Thymus (tissue), 11 donors: ENCODE results near the gene PDE1A. TPM values are rescaled to one million over a fixed set of nuclear protein-coding genes. Genes with fewer than 3 reads are reported as not detected.

ENCODE experiments used
- DNase-seq, 9 donors: peaks; one replicate each; pipeline ENCODE4 v3.0.0-alpha.2; 2013; ENCODE audit warnings: low spot score in 9 of 9, low read depth in 6 of 9, missing footprints in 1 of 9
- H3K27ac ChIP-seq, 2 donors: one replicate each; pipeline ENCODE4 v1.5.1; 2013; ENCODE audit warnings: control low read depth in 1 of 2, low read depth in 1 of 2, low read length in 1 of 2, mild to moderate bottlenecking in 1 of 2, moderate library complexity in 1 of 2
- H3K27me3 ChIP-seq, 2 donors: one replicate each; pipeline ENCODE4 v1.5.1; 2013; ENCODE audit warnings: low read length in 1 of 2; ENCODE audit not compliant: control insufficient read depth in 2 of 2, insufficient read depth in 1 of 2
- H3K36me3 ChIP-seq, 2 donors: one replicate each; pipeline ENCODE4 v1.5.1; 2013; ENCODE audit warnings: low read length in 1 of 2, mild to moderate bottlenecking in 1 of 2, moderate library complexity in 1 of 2; ENCODE audit not compliant: control insufficient read depth in 2 of 2, insufficient read depth in 2 of 2
- H3K4me1 ChIP-seq, 2 donors: one replicate each; pipeline ENCODE4 v1.5.1; 2013; ENCODE audit warnings: low read length in 2 of 2; ENCODE audit not compliant: control insufficient read depth in 2 of 2, insufficient read depth in 2 of 2
- H3K4me3 ChIP-seq, 2 donors: one replicate each; pipeline ENCODE4 v1.5.1; 2013; ENCODE audit warnings: low read length in 2 of 2, control low read depth in 1 of 2, mild to moderate bottlenecking in 1 of 2
- H3K9me3 ChIP-seq, 2 donors: one replicate each; pipeline ENCODE4 v1.5.1; 2013; ENCODE audit warnings: low read length in 1 of 2, mild to moderate bottlenecking in 1 of 2; ENCODE audit not compliant: control insufficient read depth in 2 of 2, insufficient read depth in 1 of 2
- WGBS: extraction: QIAGEN DNeasy Blood & Tissue Kit; methylation state at CpG from one replicate; pipeline ENCODE4 v1.1.7; 2013; 5-methylcytosine and 5-hydroxymethylcytosine counted together
- polyA plus RNA-seq: library from polyadenylated mRNA; stranded (reverse); fragments of 200-250 nt; gene quantifications from one replicate; pipeline ENCODE4 v1.2.3, GENCODE V29; 2013
- total RNA-seq: library from RNA; stranded (reverse); fragments of 120-200 nt; gene quantifications from one replicate; pipeline ENCODE4 v1.2.4, GENCODE V29; 2013
- donor health status: healthy.

The PDE1A gene
- total and polyA plus RNA-seq, 2 donors: 7.7 to 13.0 TPM

- Histone ChIP-seq H3K9me3 (no peaks in the 10 kb centered on the region), H3K36me3 (no peaks in the 10 kb centered on the region), H3K27me3 (no peaks in the 10 kb centered on the region), H3K27ac (no peak overlapping the region), H3K4me3 (no peak overlapping the region), H3K4me1 (no peaks in the 10 kb centered on the region)
- 87% methylated on average over 3 of the region's 3 CpGs for WGBS
- no peak for DNase-seq
Measured at GRCh38 chr2:182358601-182359000, 68.2 kb downstream of the PDE1A start.

GRCh38 chr2:182355815-182356214, 71.0 kb downstream of the PDE1A start:
- H3K36me3 ChIP-seq: no peaks in the 10 kb centered on the region
- no peak for DNase-seq
- WGBS: 84% methylated on average over 1 of the region's 1 CpG
- no peak overlapping the region for H3K4me3 ChIP-seq
- no peaks in the 10 kb centered on the region for H3K4me1 ChIP-seq
- no peaks in the 10 kb centered on the region for H3K9me3 ChIP-seq
- no peak overlapping the region for H3K27ac ChIP-seq
- no peaks in the 10 kb centered on the region for H3K27me3 ChIP-seq

- 93% methylated on average over 4 of the region's 4 CpGs for WGBS
- Histone ChIP-seq H3K4me3 (no peak overlapping the region), H3K4me1 (no peaks in the 10 kb centered on the region), H3K27ac (no peak overlapping the region), H3K36me3 (no peaks in the 10 kb centered on the region), H3K27me3 (no peaks in the 10 kb centered on the region), H3K9me3 (no peaks in the 10 kb centered on the region)
- DNase-seq: no peak
Measured at GRCh38 chr2:182351427-182351826, 75.4 kb downstream of the PDE1A start.

GRCh38 chr2:182349268-182349667, 77.6 kb downstream of the PDE1A start:
- no peaks in the 10 kb centered on the region for H3K27me3 ChIP-seq
- no peaks in the 10 kb centered on the region for H3K4me1 ChIP-seq
- no peak overlapping the region for H3K4me3 ChIP-seq
- H3K9me3 ChIP-seq: no peaks in the 10 kb centered on the region
- DNase-seq: no peak
- 92% methylated on average over 2 of the region's 2 CpGs for WGBS
- no peak overlapping the region for H3K27ac ChIP-seq
- H3K36me3 ChIP-seq: no peaks in the 10 kb centered on the region

- H3K9me3 ChIP-seq: no peaks in the 10 kb centered on the region
- WGBS: 93% methylated on average over 3 of the region's 3 CpGs
- no peak for DNase-seq
- H3K36me3 ChIP-seq: no peaks in the 10 kb centered on the region
- H3K4me3 ChIP-seq: no peak overlapping the region
- H3K27me3 ChIP-seq: no peaks in the 10 kb centered on the region
- no peaks in the 10 kb centered on the region for H3K4me1 ChIP-seq
- H3K27ac ChIP-seq: no peak overlapping the region
Measured at GRCh38 chr2:182345384-182345783, 81.5 kb downstream of the PDE1A start.

GRCh38 chr2:182330451-182331305, 96.2 kb downstream of the PDE1A start:
- H3K9me3 ChIP-seq: peaks cover 0 to 3% of the 10 kb centered on the region in 2 donors
- 97% methylated on average over 5 of the region's 5 CpGs for WGBS
- no peaks in the 10 kb centered on the region for H3K36me3 ChIP-seq
- no peaks in the 10 kb centered on the region for H3K27me3 ChIP-seq
- no peak overlapping the region for H3K4me3 ChIP-seq
- no peak overlapping the region for H3K27ac ChIP-seq
- H3K4me1 ChIP-seq: no peaks in the 10 kb centered on the region
- no peak for DNase-seq

- Histone ChIP-seq H3K4me1 (no peaks in the 10 kb centered on the region), H3K4me3 (no peak overlapping the region), H3K36me3 (no peaks in the 10 kb centered on the region), H3K27ac (no peak overlapping the region), H3K9me3 (no peaks in the 10 kb centered on the region), H3K27me3 (no peaks in the 10 kb centered on the region)
- 94% methylated on average over 4 of the region's 4 CpGs for WGBS
- no peak for DNase-seq
Measured at GRCh38 chr2:182324665-182325064, 102.2 kb downstream of the PDE1A start.

- H3K27ac ChIP-seq: no peak overlapping the region
- DNase-seq: no peak
- 75% methylated on average over 1 of the region's 1 CpG for WGBS
- no peak overlapping the region for H3K4me3 ChIP-seq
- H3K27me3 ChIP-seq: no peaks in the 10 kb centered on the region
- H3K4me1 ChIP-seq: no peaks in the 10 kb centered on the region
- H3K9me3 ChIP-seq: no peaks in the 10 kb centered on the region
- H3K36me3 ChIP-seq: no peaks in the 10 kb centered on the region
Measured at GRCh38 chr2:182321096-182321495, 105.7 kb downstream of the PDE1A start.

- Histone ChIP-seq H3K9me3 (no peaks in the 10 kb centered on the region), H3K27ac (no peak overlapping the region), H3K27me3 (no peaks in the 10 kb centered on the region), H3K4me1 (no peaks in the 10 kb centered on the region), H3K36me3 (no peaks in the 10 kb centered on the region), H3K4me3 (no peak overlapping the region)
- DNase-seq: no peak
- WGBS: 92% methylated on average over 4 of the region's 4 CpGs
Measured at GRCh38 chr2:182319556-182320505, 107.0 kb downstream of the PDE1A start.
